ENCODE results near the gene OVAAL.

The OVAAL gene

DNA sequence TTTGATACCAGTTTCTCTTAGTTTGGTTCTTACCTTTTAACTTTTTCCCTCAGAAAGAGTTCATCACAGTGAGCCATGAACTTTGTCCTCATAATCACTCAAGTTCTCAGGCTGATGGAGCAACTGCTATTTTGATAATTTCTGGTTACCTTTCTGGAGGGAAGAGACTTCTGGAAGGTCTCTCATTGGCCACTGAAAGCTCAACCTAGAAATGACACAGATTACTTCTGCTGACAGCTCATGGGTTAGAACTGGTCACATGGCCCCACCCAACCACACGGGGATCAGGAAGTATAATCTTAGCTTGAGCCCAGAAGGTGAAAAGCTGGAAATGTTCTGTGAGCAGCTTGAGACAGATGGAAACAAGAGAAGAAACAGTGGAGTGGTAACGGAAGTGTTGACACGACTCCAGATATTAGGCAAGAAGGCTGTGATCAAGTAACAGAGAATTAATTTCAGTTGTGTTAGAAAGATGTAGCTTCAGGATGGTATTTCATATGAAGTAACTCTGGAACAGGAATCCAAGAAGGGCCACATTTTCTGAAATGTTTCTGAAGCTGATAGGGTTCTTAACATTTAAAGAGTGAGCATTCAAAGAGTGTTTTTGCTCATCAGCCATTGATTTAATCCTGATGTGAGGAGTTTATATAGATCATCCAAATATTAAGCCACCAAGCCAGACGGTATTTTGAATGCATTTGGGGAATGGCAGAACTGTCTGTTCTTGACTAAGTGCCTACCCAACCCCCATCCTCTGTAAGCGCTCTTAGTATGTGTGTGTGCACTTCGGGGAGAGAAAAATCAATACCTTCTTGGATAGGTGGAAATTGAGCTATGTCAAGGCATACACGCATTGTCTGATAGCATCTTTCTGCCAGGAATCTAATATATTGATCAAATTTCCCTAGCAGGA lies 51.1 kb downstream of the OVAAL start:
- DNase-seq, result no peak

GRCh38 chr1:180610556-180611015 lies 51.8 kb downstream of the OVAAL start:
- DNase-seq, result no peak

- no peak for DNase-seq
These were observed 52.5 kb downstream of the OVAAL start for GRCh38 chr1:180611016-180611930.

- DNase-seq, result no peak
These were observed 53.9 kb downstream of the OVAAL start for GRCh38 chr1:180612632-180613031.

DNA sequence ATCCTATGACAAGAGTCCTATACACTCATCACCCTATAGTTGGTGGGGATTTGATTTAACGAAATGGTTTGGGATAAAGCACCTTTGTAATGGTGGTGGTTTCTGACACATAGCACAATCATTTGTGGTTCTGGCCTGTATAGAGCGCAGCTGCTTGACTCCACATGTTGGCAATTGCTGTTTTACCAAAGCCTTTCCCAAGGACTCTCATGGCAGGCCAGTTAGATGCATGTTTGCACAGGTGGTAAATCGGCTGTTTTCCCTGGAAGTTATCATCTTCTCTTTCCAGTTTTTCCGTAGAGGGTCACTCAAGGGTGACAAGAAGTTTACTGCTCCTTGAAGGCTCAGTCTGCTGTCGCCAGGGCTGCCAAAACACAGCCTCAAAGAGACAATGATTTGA lies 56.0 kb downstream of the OVAAL start:
- DNase-seq, result no peak

DNA sequence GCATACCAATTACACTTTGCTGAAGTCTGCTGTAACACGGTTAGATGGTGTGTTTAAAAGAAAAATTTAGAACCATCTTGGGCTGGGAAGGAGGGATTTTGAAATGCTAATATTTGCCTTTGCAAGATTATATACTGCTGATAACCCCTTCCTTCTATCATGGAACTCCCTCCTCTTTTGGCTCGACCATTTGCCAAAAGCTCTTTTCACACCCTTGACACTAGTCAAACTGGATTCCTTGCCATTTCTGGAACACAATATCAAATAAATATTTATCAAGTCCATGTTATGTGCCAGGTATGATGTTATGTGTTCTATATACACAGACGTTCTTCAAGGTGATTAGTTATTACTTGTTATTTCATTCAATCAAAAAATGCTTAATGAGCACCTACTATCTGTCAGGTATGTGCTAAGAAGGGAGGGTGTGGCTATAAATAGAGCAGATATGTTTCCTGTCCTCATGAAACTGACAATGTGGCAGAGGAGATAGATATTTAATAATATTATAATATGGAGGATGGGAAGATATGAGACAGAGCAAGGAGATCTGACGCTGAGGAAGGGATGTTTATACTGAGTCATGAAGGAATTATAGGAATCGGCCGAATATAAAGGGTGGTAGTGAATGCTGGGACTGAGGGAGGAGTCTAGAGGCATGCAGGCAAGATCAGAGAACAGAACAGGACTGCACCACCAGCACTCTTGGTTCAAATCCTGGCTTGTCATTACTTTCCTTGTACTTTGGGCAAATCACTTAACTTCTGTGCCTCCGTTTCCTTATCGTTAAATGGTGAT lies 56.9 kb downstream of the OVAAL start:
- no peak for DNase-seq
